LHCN-M2 (cell line): ENCODE results near the gene CENPF. TPM values are rescaled to one million over a fixed set of nuclear protein-coding genes. Genes with fewer than 3 reads are reported as not detected.
"Not testable (repeated sequence)": the region's sequence is repeated elsewhere in the genome, so short reads cannot be mapped to it uniquely, and the experiment has no call there.

ENCODE experiments used
- DNase-seq: peaks from one replicate; pipeline ENCODE4 v3.0.0-alpha.2; 2012; ENCODE audit warnings: low read depth
- polyA plus RNA-seq: library from polyadenylated mRNA; unstranded; fragments of >200 nt; gene quantifications from one replicate; pipeline ENCODE4 v1.2.1, GENCODE V29; 2012; ENCODE audit warnings: missing spikeins
- total RNA-seq: library from RNA; depleted of rRNA; stranded (reverse); fragments of >200 nt; gene quantifications from 2 replicates; pipeline ENCODE4 v1.2.3, GENCODE V29; 2014; rRNA removed

CENPF gene
- 199 and 222 TPM in 2 replicates for total RNA-seq
- 29.3 TPM for polyA plus RNA-seq

- DNase-seq = peak; percentile 99
Measured at GRCh38 chr1:214602764-214603657, at the start of gene CENPF. Gene CENPF (plus strand): TSS chr1:214603195. CDS start chr1:214613755, 10,560 bp downstream.

- DNase-seq = peak; percentile 97
Measured at GRCh38 chr1:214557952-214558735, 44.9 kb upstream of the CENPF start.

- DNase-seq = peak; percentile 54
Measured at GRCh38 chr1:214563881-214564280, 39.1 kb upstream of the CENPF start.

GRCh38 chr1:214565310-214565709 lies 37.7 kb upstream of the CENPF start:
- no peak for DNase-seq

- peak; percentile 95 for DNase-seq
Measured at GRCh38 chr1:214566158-214567104, 36.6 kb upstream of the CENPF start.

- no peak for DNase-seq
Measured at GRCh38 chr1:214567481-214567980, 35.5 kb upstream of the CENPF start.

- no peak for DNase-seq
Measured at GRCh38 chr1:214568328-214568727, 34.7 kb upstream of the CENPF start.

GRCh38 chr1:214569357-214570004 lies 33.5 kb upstream of the CENPF start:
- DNase-seq = peak; percentile 73

GRCh38 chr1:214570442-214570841 lies 32.6 kb upstream of the CENPF start:
- DNase-seq = peak; percentile 63

- no peak for DNase-seq
Measured at GRCh38 chr1:214571281-214571680, 31.7 kb upstream of the CENPF start.

GRCh38 chr1:214573386-214574318 lies 29.3 kb upstream of the CENPF start:
- DNase-seq = no peak

GRCh38 chr1:214574598-214575411 lies 28.2 kb upstream of the CENPF start:
- no peak for DNase-seq

- DNase-seq = not testable (repeated sequence)
Measured at GRCh38 chr1:214576120-214576519, 26.9 kb upstream of the CENPF start.

- DNase-seq = no peak
Measured at GRCh38 chr1:214579183-214579582, 23.8 kb upstream of the CENPF start.

GRCh38 chr1:214581785-214582184 lies 21.2 kb upstream of the CENPF start:
- peak; percentile 95 for DNase-seq

- DNase-seq = no peak
Measured at GRCh38 chr1:214582289-214582891, 20.6 kb upstream of the CENPF start.

GRCh38 chr1:214583113-214583512 lies 19.9 kb upstream of the CENPF start:
- DNase-seq = no peak
